NK-92 treated with Interleukin-12 subunit alpha and Interleukin-12 subunit beta, amount 100 ng/mL, for 24 hours (cell line): ENCODE results near the gene PPARA.

ENCODE experiments used
- DNase-seq: peaks from one replicate; lab custom pipeline; 2025; lab: John Stamatoyannopoulos, UW

PPARA gene

GRCh38 chr22:46145361-46145851 is 4.9 kb upstream of the PPARA start:
- no peak for DNase-seq

GRCh38 chr22:46145896-46146295 is 4.4 kb upstream of the PPARA start:
- no peak for DNase-seq

- DNase-seq: no peak
Observed at GRCh38 chr22:46146329-46146728, 4.0 kb upstream of the PPARA start.

- no peak for DNase-seq
Observed at GRCh38 chr22:46147061-46147460, 3.3 kb upstream of the PPARA start.

GRCh38 chr22:46147471-46148267 is 2.7 kb upstream of the PPARA start:
- DNase-seq: no peak

GRCh38 chr22:46148336-46148735 is 2.0 kb upstream of the PPARA start:
- DNase-seq: no peak

GRCh38 chr22:46148816-46149511 is 1.4 kb upstream of the PPARA start:
- DNase-seq: no peak

GRCh38 chr22:46149512-46150033 is 753 bp upstream of the PPARA start:
- no peak for DNase-seq

GRCh38 chr22:46150655-46151477 is 540 bp downstream of the PPARA start:
- DNase-seq: no peak

GRCh38 chr22:46153930-46154329 is 3.6 kb downstream of the PPARA start:
- no peak for DNase-seq

GRCh38 chr22:46156031-46156430 is 5.7 kb downstream of the PPARA start:
- no peak for DNase-seq

GRCh38 chr22:46158283-46158682 is 8.0 kb downstream of the PPARA start:
- no peak for DNase-seq

GRCh38 chr22:46159212-46159611 is 8.9 kb downstream of the PPARA start:
- no peak for DNase-seq

GRCh38 chr22:46159777-46160176 is 9.5 kb downstream of the PPARA start:
- no peak for DNase-seq

- no peak for DNase-seq
Observed at GRCh38 chr22:46162285-46162684, 12.0 kb downstream of the PPARA start.

- DNase-seq: no peak
Observed at GRCh38 chr22:46162771-46163556, 12.6 kb downstream of the PPARA start.

GRCh38 chr22:46163557-46163888 is 13.2 kb downstream of the PPARA start:
- no peak for DNase-seq

- no peak for DNase-seq
Observed at GRCh38 chr22:46165977-46166376, 15.7 kb downstream of the PPARA start.

- DNase-seq: no peak
Observed at GRCh38 chr22:46169628-46170027, 19.3 kb downstream of the PPARA start.

- no peak for DNase-seq
Observed at GRCh38 chr22:46171940-46172339, 21.6 kb downstream of the PPARA start.

- no peak for DNase-seq
Observed at GRCh38 chr22:46172522-46173110, 22.3 kb downstream of the PPARA start.
